Pericardium fibroblast (primary cell): ENCODE results near the gene EIF4EBP3. TPM values are rescaled to one million over a fixed set of nuclear protein-coding genes. Genes with fewer than 3 reads are reported as not detected.

ENCODE experiments used
- total RNA-seq: library from RNA; depleted of rRNA; stranded (reverse); fragments of >200 nt; gene quantifications from 2 replicates; pipeline ENCODE4 v1.2.3, GENCODE V29; 2015

The EIF4EBP3 gene
- 1.4 and 7.2 TPM in 2 replicates for total RNA-seq

GRCh38 chr5:140547508-140548299, at the start of gene EIF4EBP3:
Gene EIF4EBP3 (plus strand): TSS chr5:140547662. CDS start chr5:140547738, 76 bp downstream.

GRCh38 chr5:140557136-140557805, 9.8 kb downstream of the EIF4EBP3 start, which contains the start of gene SRA1:
Gene SRA1 (minus strand): TSS chr5:140557473. CDS start chr5:140557452, 21 bp downstream.

GRCh38 chr5:140564196-140565023, 16.9 kb downstream of the EIF4EBP3 start, which contains the start of the genes APBB3 and SLC35A4:
Gene APBB3 (minus strand): TSS chr5:140564598. CDS start chr5:140564245, 353 bp downstream.
Gene SLC35A4 (plus strand): TSS chr5:140564828. CDS start chr5:140567170, 2,342 bp downstream.

Other genes with a start within 250 kb of the EIF4EBP3 start
- gene PFDN1, start 244.6 kb upstream of the EIF4EBP3 start, total RNA-seq = 66.0 and 68.6 TPM in 2 replicates
- gene HBEGF, start 201.1 kb upstream of the EIF4EBP3 start, total RNA-seq = 0.17 and 1.3 TPM in 2 replicates
- under 0.01 TPM in 1 of 2 replicates, not detected in the other for gene SLC4A9, start 187.5 kb upstream of the EIF4EBP3 start, total RNA-seq
- 24.9 and 31.5 TPM in 2 replicates for gene ANKHD1, start 145.8 kb upstream of the EIF4EBP3 start, total RNA-seq
- gene SRA1, start 9.8 kb downstream of the EIF4EBP3 start, total RNA-seq = 18.2 and 42.6 TPM in 2 replicates
- 11.1 and 16.0 TPM in 2 replicates for gene APBB3, start 16.9 kb downstream of the EIF4EBP3 start, total RNA-seq
- 29.9 and 37.6 TPM in 2 replicates for gene SLC35A4, start 17.2 kb downstream of the EIF4EBP3 start, total RNA-seq
- 0.17 and 4.3 TPM in 2 replicates for gene CD14, start 85.5 kb downstream of the EIF4EBP3 start, total RNA-seq
- gene TMCO6, start 91.8 kb downstream of the EIF4EBP3 start, total RNA-seq = 8.6 and 11.8 TPM in 2 replicates
- 52.4 and 86.2 TPM in 2 replicates for gene NDUFA2, start 100.0 kb downstream of the EIF4EBP3 start, total RNA-seq
- 49.4 and 66.8 TPM in 2 replicates for gene IK, start 100.2 kb downstream of the EIF4EBP3 start, total RNA-seq
- gene WDR55, start 117.2 kb downstream of the EIF4EBP3 start, total RNA-seq = 11.1 and 14.2 TPM in 2 replicates
- not detected in 2 replicates for gene DND1, start 125.9 kb downstream of the EIF4EBP3 start, total RNA-seq
- gene HARS1, start 143.7 kb downstream of the EIF4EBP3 start, total RNA-seq = 51.8 and 56.4 TPM in 2 replicates
- 15.4 and 18.9 TPM in 2 replicates for gene HARS2, start 143.8 kb downstream of the EIF4EBP3 start, total RNA-seq
- 26.7 and 33.5 TPM in 2 replicates for gene ZMAT2, start 152.8 kb downstream of the EIF4EBP3 start, total RNA-seq
- not detected in 2 replicates for gene PCDHA1, start 238.5 kb downstream of the EIF4EBP3 start, total RNA-seq
- not detected in 2 replicates for gene PCDHA2, start 247.2 kb downstream of the EIF4EBP3 start, total RNA-seq